ENCODE data around the gene AP3M1.

The AP3M1 gene

DNA sequence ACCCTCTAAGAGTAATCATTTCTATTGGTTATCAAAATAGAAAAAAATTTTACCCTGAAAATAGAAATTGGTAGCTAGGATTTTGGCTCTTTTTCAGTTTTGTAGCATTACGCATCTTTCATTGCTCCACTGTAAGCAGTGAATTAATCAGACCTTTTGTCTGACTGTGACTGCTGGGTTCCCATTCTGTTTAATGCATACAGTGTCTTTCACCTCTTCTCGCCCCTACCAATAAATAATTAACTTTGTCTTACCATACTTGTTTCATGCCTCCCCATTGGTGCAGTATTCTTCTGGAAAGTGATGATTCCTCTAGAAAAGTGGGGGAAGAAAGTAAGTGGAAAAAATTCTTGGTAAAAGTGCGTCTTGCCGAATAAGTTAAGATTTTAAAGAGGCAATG is 73.2 kb downstream of the AP3M1 start:
- DNase-seq, result no peak

DNA sequence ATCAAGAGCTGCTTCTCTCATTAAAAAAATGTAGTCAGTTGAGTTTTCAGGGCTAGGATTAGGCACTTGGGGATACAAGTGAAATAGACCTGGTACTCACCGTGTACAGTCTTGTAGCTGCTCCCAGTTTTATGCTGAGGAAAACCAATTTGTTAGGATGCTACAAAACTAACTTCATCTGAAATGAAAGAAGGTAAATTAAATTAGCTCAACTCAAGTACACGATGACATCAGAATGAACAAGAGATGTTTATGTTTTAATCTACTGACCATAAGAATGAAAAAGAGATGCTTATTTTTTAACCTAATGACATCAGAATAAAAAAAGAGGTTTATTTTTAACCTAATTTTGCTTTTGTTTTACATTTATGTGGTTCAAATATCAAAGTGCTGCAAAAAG is 73.7 kb downstream of the AP3M1 start:
- no peak for DNase-seq

DNA sequence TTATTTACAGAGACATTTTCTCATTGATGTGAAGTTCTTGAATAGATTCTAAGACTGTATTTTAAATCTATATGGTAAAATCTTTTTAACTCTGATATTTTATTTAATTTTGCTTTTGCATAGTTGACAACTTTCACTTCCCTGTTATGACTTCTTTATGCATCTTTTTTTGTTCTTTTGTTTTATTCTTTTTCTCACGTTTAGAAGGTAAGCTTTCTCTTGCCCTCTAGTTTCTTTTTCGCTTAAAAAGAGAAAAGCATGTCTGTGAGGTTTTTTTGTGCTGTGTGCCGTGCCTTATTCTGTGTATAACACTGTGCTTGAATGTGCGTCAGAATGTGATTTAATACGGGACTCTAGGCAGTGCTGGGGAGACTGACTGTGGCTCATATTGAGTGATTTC is 74.7 kb downstream of the AP3M1 start:
- DNase-seq, result no peak

DNA sequence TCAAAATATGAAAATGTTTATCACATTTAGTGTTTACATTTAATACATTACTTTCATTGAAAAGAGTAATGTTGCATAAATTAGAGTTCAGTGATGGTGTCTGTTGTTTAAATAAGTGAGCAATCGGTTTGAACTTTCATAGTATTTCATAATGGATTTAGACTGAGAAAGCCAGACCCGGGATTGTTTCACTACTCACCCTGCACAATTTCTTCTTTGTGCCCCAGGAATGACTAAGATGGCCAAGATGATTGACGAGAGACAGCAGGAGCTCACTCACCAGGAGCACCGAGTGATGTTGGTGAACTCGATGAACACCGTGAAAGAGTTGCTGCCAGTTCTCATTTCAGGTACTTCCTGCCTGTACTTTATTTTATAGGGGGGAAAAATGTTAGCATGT is 78.1 kb downstream of the AP3M1 start:
- DNase-seq, result no peak

DNA sequence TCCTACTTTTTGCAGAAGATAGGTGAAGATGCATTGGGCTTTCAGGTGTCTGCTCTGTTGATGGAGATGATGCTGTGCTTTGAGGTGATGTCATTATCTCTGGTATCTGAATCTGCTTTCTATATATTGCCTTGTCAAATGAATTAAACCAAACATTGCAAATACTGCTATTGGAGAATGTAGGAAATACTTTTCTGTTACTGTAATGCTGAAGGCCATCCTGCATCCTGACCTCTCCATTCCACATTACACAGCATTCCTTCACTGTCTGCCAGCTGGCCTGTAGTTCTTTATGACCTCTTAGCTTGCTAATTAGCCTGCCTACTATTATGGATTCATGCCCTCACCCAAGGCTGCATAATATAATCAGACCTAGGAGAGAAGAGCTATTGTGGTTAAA is 79.5 kb downstream of the AP3M1 start:
- no peak for DNase-seq
